ENCODE measurements around the gene PRKCB.

Gene PRKCB

GRCh38 chr16:23968176-23968575 lies 132.4 kb downstream of the PRKCB start:
- H3K4me2 ChIP-seq, result no peak overlapping the region
- no peak overlapping the region for H3K27ac ChIP-seq
- TF ChIP-seq Cebpa-rat (IDR thresholded peaks at IDR 0.05), result no peak
- peaks cover 13% of the 10 kb centered on the region for H3K4me1 ChIP-seq
- no peaks in the 10 kb centered on the region for H4K20me1 ChIP-seq
- H3K36me3 ChIP-seq, result no peaks in the 10 kb centered on the region
- no peaks in the 10 kb centered on the region for H3K27me3 ChIP-seq
- H3K9me3 ChIP-seq, result no peaks in the 10 kb centered on the region
- H3K9ac ChIP-seq, result no peak overlapping the region
- no peak overlapping the region for H3K4me3 ChIP-seq

- H3K4me2 ChIP-seq, result no peak overlapping the region
- H3K27me3 ChIP-seq, result no peaks in the 10 kb centered on the region
- H3K36me3 ChIP-seq, result no peaks in the 10 kb centered on the region
- H3K4me1 ChIP-seq, result peaks cover 13% of the 10 kb centered on the region
- no peak overlapping the region for H3K4me3 ChIP-seq
- H3K9ac ChIP-seq, result no peak overlapping the region
- H3K9me3 ChIP-seq, result no peaks in the 10 kb centered on the region
- 0 out of 2 replicates have a peak, but pooled peaks cover 6% of the 10 kb centered on the region for H4K20me1 ChIP-seq
- no peak for TF ChIP-seq Cebpa-rat (IDR thresholded peaks at IDR 0.05)
- H3K27ac ChIP-seq, result no peak overlapping the region
Observed at GRCh38 chr16:23969468-23970297, 133.9 kb downstream of the PRKCB start.

- Histone ChIP-seq H3K9ac (no peak overlapping the region), H3K4me3 (no peak overlapping the region), H3K4me1 (peaks cover 15% of the 10 kb centered on the region), H4K20me1 (0 out of 2 replicates have a peak, but pooled peaks cover 7% of the 10 kb centered on the region), H3K9me3 (no peaks in the 10 kb centered on the region), H3K27ac (no peak overlapping the region), H3K4me2 (no peak overlapping the region), H3K27me3 (no peaks in the 10 kb centered on the region), H3K36me3 (no peaks in the 10 kb centered on the region)
- no peak for TF ChIP-seq Cebpa-rat (IDR thresholded peaks at IDR 0.05)
Observed at GRCh38 chr16:23974223-23974622, 138.4 kb downstream of the PRKCB start.

- Histone ChIP-seq H3K27me3 (no peaks in the 10 kb centered on the region), H3K4me1 (peaks cover 15% of the 10 kb centered on the region), H3K27ac (no peak overlapping the region), H3K9ac (no peak overlapping the region), H3K9me3 (no peaks in the 10 kb centered on the region), H3K4me2 (no peak overlapping the region), H3K4me3 (no peak overlapping the region), H3K36me3 (no peaks in the 10 kb centered on the region), H4K20me1 (0 out of 2 replicates have a peak, but pooled peaks cover 7% of the 10 kb centered on the region)
- TF ChIP-seq Cebpa-rat (IDR thresholded peaks at IDR 0.05), result no peak
Observed at GRCh38 chr16:23975293-23975692, 139.5 kb downstream of the PRKCB start.

GRCh38 chr16:23976091-23976490 lies 140.3 kb downstream of the PRKCB start:
- Histone ChIP-seq H3K9me3 (no peaks in the 10 kb centered on the region), H3K9ac (no peak overlapping the region), H3K36me3 (no peaks in the 10 kb centered on the region), H4K20me1 (0 out of 2 replicates have a peak, but pooled peaks cover 7% of the 10 kb centered on the region), H3K27me3 (no peaks in the 10 kb centered on the region), H3K4me1 (peaks cover 15% of the 10 kb centered on the region), H3K4me3 (no peak overlapping the region), H3K4me2 (peak overlapping the region; percentile 35), H3K27ac (no peak overlapping the region)
- no peak for TF ChIP-seq Cebpa-rat (IDR thresholded peaks at IDR 0.05)

- Histone ChIP-seq H3K27ac (no peak overlapping the region), H4K20me1 (0 out of 2 replicates have a peak, but pooled peaks cover 7% of the 10 kb centered on the region), H3K27me3 (no peaks in the 10 kb centered on the region), H3K36me3 (no peaks in the 10 kb centered on the region), H3K9ac (no peak overlapping the region), H3K4me3 (no peak overlapping the region), H3K4me2 (peak overlapping the region; percentile 35), H3K4me1 (peaks cover 15% of the 10 kb centered on the region), H3K9me3 (no peaks in the 10 kb centered on the region)
- no peak for TF ChIP-seq Cebpa-rat (IDR thresholded peaks at IDR 0.05)
Observed at GRCh38 chr16:23976524-23976923, 140.7 kb downstream of the PRKCB start.

GRCh38 chr16:23979441-23979840 lies 143.7 kb downstream of the PRKCB start:
- Histone ChIP-seq H3K4me2 (no peak overlapping the region), H4K20me1 (0 out of 2 replicates have a peak, but pooled peaks cover 4% of the 10 kb centered on the region), H3K27me3 (no peaks in the 10 kb centered on the region), H3K4me3 (no peak overlapping the region), H3K27ac (no peak overlapping the region), H3K9me3 (no peaks in the 10 kb centered on the region), H3K36me3 (no peaks in the 10 kb centered on the region), H3K9ac (no peak overlapping the region), H3K4me1 (peaks cover 15% of the 10 kb centered on the region)
- TF ChIP-seq Cebpa-rat (IDR thresholded peaks at IDR 0.05), result no peak

GRCh38 chr16:23979982-23980381 lies 144.2 kb downstream of the PRKCB start:
- no peaks in the 10 kb centered on the region for H3K27me3 ChIP-seq
- no peak for TF ChIP-seq Cebpa-rat (IDR thresholded peaks at IDR 0.05)

GRCh38 chr16:23981429-23982399 lies 145.9 kb downstream of the PRKCB start:
- Histone ChIP-seq H3K27ac (no peak overlapping the region), H3K4me1 (peaks cover 12% of the 10 kb centered on the region), H4K20me1 (no peaks in the 10 kb centered on the region), H3K36me3 (no peaks in the 10 kb centered on the region), H3K4me3 (no peak overlapping the region), H3K9ac (no peak overlapping the region), H3K9me3 (no peaks in the 10 kb centered on the region), H3K4me2 (no peak overlapping the region), H3K27me3 (no peaks in the 10 kb centered on the region)
- no peak for TF ChIP-seq Cebpa-rat (IDR thresholded peaks at IDR 0.05)

More at GRCh38 chr16:23979982-23980381, 144.2 kb downstream of the PRKCB start:
- no peaks in the 10 kb centered on the region for H3K36me3 ChIP-seq
- H3K4me1 ChIP-seq, result peaks cover 15% of the 10 kb centered on the region
- no peak overlapping the region for H3K4me2 ChIP-seq
- no peak overlapping the region for H3K27ac ChIP-seq
- no peak overlapping the region for H3K4me3 ChIP-seq
- H3K9ac ChIP-seq, result no peak overlapping the region
- no peaks in the 10 kb centered on the region for H3K9me3 ChIP-seq
- no peaks in the 10 kb centered on the region for H4K20me1 ChIP-seq

Measured in BLaER1 (cell line).